Neutrophil (primary cell): ENCODE results near the gene RNF149.

Experiments used
- H3K27ac ChIP-seq: fragments of 200-600 bp; sonication (generic); 2 replicates; pipeline ENCODE4 v1.5.1; 2016; ENCODE audit warnings: mild to moderate bottlenecking, moderate library complexity
- H3K27me3 ChIP-seq: fragments of 200-600 bp; sonication (generic); 2 replicates; pipeline ENCODE4 v1.6.0; 2016; ENCODE audit warnings: mild to moderate bottlenecking
- H3K36me3 ChIP-seq: fragments of 200-600 bp; sonication (generic); 2 replicates; pipeline ENCODE4 v1.5.1; 2017
- H3K4me1 ChIP-seq, 2 experiments: fragments of 200-600 bp in 1 of 2; sonication (generic) in 1 of 2; 1 replicate in 1 of 2; 2 replicates in 1 of 2; pipeline versions ENCODE4 v1.5.1 to v1.6.1; 2013 to 2016; ENCODE audit warnings: low read depth in 1 of 2, low read length in 1 of 2, mild to moderate bottlenecking in 1 of 2, moderate library complexity in 1 of 2; ENCODE audit not compliant: control insufficient read depth in 1 of 2, insufficient read depth in 1 of 2
- H3K4me3 ChIP-seq, 2 experiments: fragments of 200-600 bp in 1 of 2; sonication (generic) in 1 of 2; 1 replicate in 1 of 2; 2 replicates in 1 of 2; pipeline ENCODE4 v1.5.1; 2013 to 2016; ENCODE audit warnings: low read depth in 1 of 2, low read length in 1 of 2, mild to moderate bottlenecking in 1 of 2, moderate library complexity in 1 of 2
- H3K9me3 ChIP-seq: fragments of 200-600 bp; sonication (generic); 2 replicates; pipeline ENCODE4 v1.5.1; 2016
- CTCF ChIP-seq: fragments of 200-600 bp; sonication (generic); IDR thresholded peaks from 2 replicates; pipeline ENCODE4 v1.5.1; 2016; ENCODE audit warnings: antibody characterized with exemption

The RNF149 gene, protein sequence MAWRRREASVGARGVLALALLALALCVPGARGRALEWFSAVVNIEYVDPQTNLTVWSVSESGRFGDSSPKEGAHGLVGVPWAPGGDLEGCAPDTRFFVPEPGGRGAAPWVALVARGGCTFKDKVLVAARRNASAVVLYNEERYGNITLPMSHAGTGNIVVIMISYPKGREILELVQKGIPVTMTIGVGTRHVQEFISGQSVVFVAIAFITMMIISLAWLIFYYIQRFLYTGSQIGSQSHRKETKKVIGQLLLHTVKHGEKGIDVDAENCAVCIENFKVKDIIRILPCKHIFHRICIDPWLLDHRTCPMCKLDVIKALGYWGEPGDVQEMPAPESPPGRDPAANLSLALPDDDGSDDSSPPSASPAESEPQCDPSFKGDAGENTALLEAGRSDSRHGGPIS

DNA sequence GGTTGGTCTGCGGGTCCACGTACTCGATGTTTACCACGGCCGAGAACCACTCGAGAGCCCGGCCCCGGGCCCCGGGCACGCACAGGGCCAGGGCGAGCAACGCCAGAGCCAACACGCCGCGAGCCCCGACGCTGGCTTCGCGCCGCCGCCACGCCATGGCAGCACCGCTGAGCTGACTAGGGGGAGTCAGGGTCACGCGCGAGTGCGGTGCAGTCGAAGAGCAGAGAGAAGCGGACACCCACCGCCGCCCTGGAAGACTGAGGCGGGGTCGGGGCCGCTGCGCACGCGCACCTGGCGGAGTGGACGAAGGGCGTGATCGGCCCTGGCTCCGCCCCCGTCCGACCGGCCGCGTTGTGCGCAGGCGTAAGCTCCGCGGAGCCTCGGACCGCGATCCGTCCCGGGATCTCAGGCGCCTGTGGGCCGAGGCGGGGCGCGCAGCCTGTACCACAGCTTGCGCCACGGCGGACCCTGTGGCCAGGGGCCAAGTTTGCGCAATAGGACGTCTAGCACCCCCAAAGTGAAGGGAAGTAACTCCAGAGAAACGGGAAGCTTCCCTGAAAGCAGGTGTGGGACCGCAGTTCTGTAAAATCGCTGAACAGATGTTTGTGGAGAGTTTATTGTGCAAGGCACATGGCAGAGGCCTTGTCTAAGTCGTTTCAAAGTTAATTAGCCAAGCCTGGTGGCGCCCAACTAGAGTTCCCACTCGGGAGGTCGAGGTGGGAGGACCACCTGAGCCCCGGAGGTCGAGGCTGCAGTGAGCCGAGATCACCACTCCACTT lies at the start of gene RNF149:
TSS of gene RNF149 (minus strand) at position 270 of the 779 bp plus-strand sequence. CDS start at position 157, 113 bp downstream.
- peak within 1 kb of the TSS; percentile 99 to 100 for H3K4me3 ChIP-seq
- H3K4me1 ChIP-seq = peaks cover 74 to 75% of the 10 kb centered on the region in 2 experiments
- peak within 1 kb of the TSS; percentile 100 for H3K27ac ChIP-seq
- H3K36me3 ChIP-seq = peaks cover 28% of the 10 kb centered on the region
- H3K9me3 ChIP-seq = no peaks in the 10 kb centered on the region
- no peaks in the 10 kb centered on the region for H3K27me3 ChIP-seq
- peak; percentile 92 for TF ChIP-seq CTCF

- H3K27ac ChIP-seq = no peak overlapping the region
- no peak for TF ChIP-seq CTCF
- H3K9me3 ChIP-seq = no peaks in the 10 kb centered on the region
- no peaks in the 10 kb centered on the region for H3K36me3 ChIP-seq
- no peaks in the 10 kb centered on the region for H3K27me3 ChIP-seq
- H3K4me1 ChIP-seq = no peaks in the 10 kb centered on the region
- no peak overlapping the region for H3K4me3 ChIP-seq
Measured at GRCh38 chr2:101357376-101357775, 48.9 kb upstream of the RNF149 start.

GRCh38 chr2:101356521-101356920 lies 48.0 kb upstream of the RNF149 start:
- Histone ChIP-seq H3K36me3 (no peaks in the 10 kb centered on the region), H3K4me3 (no peak overlapping the region), H3K9me3 (no peaks in the 10 kb centered on the region), H3K27me3 (no peaks in the 10 kb centered on the region), H3K4me1 (no peaks in the 10 kb centered on the region), H3K27ac (no peak overlapping the region)
- no peak for TF ChIP-seq CTCF

DNA sequence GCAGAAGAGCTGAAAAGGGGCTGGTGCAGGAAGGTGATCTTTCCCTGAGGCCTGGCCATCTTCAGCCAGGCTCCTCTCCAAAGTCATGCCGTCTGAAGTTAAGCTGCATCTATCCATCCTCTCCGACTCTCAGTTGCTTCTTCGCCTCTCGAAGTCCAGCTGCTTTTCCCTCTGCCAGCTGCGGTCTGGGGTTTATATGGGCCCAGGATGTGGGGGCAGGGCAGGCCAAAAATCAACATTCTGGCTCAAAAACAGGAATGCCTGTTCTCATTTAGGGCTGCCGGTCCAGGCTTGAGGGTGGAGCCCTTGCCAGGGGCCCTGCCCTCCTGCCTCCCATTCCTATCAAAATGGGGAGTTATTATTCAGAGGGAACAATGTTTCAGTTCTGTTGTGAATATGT lies 47.6 kb upstream of the RNF149 start:
- Histone ChIP-seq H3K9me3 (no peaks in the 10 kb centered on the region), H3K27me3 (no peaks in the 10 kb centered on the region), H3K36me3 (no peaks in the 10 kb centered on the region), H3K27ac (no peak overlapping the region), H3K4me3 (no peak overlapping the region), H3K4me1 (no peaks in the 10 kb centered on the region)
- no peak for TF ChIP-seq CTCF

GRCh38 chr2:101355401-101356054 lies 47.0 kb upstream of the RNF149 start:
- Histone ChIP-seq H3K27me3 (no peaks in the 10 kb centered on the region), H3K4me1 (no peaks in the 10 kb centered on the region), H3K36me3 (no peaks in the 10 kb centered on the region), H3K4me3 (no peak overlapping the region), H3K27ac (no peak overlapping the region), H3K9me3 (no peaks in the 10 kb centered on the region)
- no peak for TF ChIP-seq CTCF
